COLO668 (cell line): Measurements from ENCODE around the gene SH3RF3.

Source experiments
- DNase-seq: peaks from one replicate; lab custom pipeline; 2025; ENCODE audit not compliant: unreplicated experiment; lab: John Stamatoyannopoulos, UW

SH3RF3 gene

DNA sequence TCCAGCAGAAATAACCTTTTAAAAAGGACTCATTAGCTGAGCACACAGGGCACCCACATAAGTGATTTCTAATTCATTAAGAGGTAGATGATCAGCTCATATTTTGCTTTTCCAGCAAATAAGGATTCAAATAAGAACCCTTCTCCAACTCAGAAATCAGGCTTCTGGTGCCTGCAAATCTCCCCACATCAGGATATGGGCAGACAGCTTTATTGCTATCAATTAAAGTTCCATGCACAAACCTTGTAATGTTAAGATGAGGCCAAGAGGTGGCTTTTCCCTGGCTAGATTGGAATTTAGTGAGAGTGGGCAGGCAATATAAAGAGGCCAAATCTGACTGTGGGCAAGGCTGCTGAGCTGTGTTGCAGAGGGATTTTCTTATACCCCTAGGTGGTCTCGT, 193.6 kb downstream of the SH3RF3 start:
- no peak for DNase-seq

DNA sequence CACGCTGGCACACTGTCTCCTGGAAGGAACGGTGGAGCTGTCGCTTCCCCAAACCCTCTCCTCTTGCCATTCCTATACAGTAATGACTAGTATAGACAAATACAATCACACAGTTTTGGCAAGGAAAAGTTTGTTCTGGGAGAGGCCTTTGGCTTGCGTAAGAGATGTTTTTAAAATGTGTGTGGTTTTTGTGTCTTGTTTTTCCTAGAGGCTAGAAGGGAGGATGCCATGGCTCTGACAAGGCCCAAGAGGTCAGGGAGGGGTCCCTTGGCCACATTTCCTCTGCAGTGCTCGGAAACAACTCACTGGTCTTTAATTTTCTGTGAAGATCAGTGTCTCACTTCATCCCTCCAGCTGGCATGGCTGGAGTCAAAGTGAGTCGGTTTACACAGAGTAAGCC, 195.9 kb downstream of the SH3RF3 start:
- no peak for DNase-seq

DNA sequence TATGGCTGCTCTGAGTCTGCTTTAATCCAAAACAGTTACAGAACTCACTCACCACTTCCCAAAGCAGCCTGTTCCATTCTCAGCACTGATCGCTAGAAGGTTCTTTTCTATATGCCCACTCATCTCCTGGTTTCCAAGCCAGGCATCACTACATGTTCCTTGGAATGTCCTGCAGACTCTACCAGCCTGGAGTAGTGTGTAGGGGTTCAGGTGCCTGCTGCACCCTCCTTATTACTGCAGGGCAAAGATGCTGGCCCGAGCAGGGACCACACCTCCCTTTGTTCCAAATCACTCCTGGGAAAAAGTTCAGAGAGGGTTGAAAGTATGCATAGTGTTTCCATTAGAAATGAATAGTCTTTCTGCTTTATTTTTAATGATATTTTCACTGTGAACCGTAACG, 196.6 kb downstream of the SH3RF3 start:
- no peak for DNase-seq

DNA sequence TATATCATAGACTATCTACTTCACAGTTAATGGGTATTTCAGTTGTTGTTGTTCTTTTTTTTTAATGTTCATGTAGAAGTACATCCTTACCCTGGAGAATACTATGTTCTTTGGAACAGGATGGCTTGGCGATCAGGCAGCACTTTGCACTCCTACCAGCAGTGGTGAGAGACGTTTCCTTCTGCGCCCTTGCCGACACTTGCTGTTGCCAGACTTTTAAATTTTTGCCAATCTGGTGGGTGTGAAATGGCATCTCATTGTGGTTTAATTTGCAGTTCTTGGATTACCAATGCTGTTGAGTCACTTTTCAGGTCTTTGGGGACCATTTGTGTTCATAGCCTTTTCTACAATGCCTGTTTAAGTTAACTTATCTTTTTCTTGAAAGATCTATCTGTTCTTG, 197.3 kb downstream of the SH3RF3 start:
- DNase-seq: no peak

DNA sequence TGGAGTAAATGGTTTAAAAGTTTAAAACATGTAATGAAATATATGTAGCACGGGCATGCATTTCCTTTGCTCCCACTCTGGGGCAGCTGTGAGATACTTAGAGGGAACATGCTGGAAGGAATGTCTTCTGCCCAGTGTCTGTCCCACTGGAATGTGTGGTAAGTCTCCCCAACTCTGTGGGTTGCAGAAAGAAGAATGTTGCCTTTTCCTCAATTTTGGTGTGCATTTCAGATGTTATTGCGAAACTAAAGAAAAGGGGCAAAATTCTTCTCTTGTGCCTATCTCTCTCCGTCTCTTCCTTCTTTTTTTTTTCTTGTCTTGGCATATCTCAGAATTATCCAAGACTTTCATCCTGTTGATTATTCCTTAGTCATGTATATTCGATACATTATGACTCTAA, 201.1 kb downstream of the SH3RF3 start:
- DNase-seq: no peak

DNA sequence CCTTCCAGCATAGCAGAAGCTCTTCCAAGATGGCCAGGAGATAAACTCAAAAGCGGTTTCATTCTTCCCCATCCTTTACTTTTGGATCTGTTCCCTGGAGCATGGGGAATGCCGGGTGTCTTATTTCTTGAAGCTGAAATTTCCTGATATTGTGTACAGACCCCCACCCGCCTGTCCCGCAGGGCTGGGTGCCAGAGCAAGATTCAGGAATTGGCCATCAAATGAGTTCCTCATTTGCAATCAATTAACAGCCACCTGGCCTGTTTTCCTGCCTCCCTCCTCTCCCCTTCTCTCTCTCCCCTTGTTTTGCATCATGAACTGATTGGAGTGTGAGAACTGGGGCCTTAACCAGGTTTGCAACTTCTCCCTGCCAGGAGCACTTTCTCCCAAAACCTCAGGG, 202.1 kb downstream of the SH3RF3 start:
- no peak for DNase-seq

DNA sequence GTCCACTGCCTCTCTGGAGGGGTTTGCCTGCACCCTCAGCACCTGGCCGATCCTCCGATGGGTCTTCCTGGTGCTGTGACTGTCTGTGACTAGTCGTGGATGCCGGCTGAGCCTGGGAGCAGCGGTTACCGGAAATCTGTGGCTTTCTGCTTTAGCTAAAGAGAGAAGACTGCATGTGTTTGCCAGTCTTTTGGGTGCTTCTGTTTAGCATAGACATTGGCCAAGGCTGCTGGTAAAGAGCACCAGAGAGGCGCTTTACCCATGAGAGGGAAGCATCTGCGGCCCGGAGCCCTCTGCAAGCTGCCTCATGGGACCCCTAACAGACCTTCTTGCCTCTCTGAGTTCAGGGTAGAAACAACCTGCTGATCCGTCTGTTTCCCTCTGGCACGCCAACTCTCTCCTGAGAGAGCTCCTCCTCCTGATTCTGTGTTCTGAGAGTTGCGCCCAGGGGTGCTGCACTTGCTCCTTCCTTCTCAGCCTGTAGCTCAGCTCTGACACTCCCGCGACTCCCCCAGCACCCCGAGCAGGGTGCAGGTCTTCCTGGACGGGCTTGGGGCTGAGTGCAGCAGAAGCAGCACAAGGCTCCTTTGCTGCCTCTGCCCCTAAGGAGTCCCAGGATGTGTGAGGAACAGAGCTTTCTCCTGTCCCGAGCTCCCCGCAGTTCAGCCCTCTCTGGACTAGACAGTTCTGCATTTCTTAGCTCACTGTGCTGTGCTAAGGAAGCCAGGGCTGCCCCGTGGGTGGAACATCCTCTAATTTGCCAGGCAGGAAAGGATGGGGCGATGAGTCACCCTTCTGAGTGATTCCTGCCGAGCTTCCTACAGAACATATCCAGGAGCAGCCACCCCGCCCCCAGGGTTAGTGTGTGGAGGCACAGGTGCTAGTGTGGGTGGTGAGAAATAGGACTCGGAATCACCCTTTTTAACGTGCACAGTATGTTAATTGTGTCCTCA, 203.2 kb downstream of the SH3RF3 start:
- peak; percentile 88 for DNase-seq

DNA sequence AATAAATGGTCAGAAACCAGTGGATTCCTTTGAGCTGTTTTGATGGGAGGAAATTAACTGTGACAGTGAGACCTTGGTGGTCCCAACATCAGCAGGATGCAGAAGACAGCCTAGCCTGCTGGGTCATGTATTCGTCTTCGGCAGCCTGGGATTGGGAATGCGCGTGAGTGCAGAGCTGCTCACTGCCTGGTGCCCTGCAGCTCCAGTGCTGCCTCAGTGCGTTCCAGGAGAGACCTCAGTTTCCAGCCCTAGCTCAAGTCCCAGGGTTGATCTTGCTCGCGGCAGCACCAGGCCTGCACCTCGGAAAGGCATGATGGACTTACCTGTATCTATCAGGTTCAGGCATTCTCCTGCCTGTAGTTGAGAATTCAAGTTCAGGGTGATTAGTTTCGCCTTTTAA, 203.9 kb downstream of the SH3RF3 start:
- no peak for DNase-seq

DNA sequence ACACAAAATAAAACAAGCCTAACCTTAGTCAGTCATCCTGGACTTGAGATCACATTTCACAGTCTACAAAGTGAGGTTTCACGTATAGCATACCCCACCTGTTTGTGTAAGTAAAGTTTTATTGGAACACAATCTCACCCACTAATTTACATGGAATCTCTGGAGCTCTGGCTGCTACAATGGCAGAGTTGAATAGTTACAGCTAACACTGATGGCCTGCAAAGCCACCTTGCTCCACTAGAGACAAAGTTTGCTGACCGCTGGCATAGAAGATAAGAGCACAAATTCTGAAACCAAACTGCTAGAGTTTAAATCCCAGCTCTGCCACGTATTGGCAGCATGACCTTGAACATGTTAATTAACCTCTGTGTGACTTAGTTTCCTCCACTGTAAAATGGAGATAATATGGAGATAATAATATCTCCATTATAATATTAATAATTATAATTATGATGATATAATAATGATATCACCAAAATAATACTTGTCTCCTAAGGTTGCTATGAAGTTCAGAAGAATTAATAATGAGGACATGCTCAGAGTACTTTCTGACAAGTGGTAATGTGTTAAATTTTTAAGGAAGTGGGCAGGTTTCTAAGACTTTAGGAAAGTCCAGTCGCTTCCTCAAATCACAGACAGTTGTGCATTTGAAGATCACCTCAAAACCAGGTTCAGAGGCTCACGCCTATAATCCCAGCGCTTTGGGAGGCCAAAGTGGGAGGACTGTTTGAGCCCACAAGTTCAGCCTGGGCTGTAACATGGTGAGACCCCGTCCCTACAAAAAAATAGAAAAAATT, 204.6 kb downstream of the SH3RF3 start:
- DNase-seq: no peak

DNA sequence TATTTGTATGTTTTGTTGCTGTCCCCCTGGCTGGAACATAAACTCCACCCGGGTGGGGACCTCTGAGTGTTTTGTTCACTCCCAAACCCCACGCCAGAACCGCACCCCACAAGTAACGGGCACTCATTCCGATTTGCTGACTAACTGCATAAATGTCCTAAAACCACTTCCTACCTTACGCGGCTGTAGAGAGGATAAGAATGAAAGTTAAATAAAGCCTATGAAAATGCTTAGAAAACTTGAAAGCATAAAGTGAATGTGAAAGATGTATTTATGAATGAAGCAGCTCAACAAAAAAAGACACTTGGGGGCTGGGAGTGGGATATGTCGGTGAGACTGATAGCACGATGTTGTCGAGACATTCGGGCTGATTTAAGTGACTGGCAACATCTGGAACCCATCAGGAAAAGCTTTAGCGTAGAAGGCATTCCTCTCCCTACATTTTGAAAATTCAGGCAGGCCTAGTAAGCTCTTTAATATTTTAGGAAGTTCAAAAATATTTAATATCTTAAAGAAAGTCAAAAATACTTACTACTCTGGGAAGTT, 206.7 kb downstream of the SH3RF3 start:
- no peak for DNase-seq

DNA sequence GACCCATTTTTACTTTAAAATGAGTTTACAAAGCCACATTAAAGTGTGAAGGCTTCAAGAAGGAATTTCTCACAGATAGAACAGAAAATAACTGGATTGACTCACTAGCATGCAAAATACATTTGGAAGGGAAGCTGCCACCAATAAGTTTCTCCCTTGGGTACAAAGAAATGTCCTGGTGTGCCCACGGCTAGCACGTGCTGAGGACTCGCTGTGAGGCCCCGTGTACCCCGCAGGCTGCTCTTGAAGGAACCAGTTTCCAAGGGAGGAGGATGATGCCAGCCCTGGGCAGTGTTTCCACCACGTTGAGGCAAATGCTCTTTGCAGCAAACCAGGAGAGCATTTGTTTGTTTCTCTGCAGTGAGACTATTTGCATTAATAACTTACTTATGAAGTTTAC, 207.3 kb downstream of the SH3RF3 start:
- no peak for DNase-seq

DNA sequence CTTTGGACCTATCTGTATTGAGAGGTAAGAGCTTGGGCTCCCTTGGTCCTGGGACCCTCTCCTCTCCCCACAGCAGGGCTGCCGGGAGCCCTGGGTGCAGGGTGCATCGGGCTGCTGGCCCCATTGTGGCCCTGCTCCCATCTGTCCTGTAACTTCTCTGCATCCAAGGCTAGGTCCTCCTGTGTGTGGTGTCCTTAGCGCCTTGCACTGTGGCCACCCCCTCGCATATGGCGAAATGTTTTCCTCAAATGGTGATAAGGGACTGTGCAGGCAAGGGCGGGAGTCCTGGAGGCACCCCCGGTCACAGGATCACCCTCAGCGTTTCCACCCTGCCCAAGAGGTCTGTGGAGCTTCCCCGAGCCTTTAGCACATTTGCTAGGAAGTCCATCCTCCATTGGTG, 208.2 kb downstream of the SH3RF3 start:
- DNase-seq: no peak

DNA sequence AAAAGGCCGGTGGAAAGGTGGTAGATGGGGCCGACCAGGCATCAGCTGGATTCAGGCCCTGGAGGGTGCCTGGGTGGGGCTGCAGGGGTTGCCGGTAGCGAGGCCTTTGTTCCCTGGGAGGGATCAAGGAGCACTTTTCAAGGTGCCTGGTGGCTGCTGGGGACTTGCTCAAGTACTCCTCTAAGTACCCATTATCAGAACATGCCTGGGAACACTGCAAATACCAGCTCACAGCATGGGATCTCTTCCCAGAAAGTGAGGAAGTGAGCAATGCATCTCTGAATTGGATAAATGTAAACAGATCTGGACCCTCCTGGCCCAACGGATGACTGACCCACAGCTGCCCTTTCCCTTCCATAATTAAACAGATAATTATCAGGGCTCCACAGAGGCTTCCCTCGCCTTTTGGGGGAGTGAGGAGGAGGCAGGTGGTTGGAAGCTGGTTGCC, 210.5 kb downstream of the SH3RF3 start:
- peak; percentile 12 for DNase-seq

DNA sequence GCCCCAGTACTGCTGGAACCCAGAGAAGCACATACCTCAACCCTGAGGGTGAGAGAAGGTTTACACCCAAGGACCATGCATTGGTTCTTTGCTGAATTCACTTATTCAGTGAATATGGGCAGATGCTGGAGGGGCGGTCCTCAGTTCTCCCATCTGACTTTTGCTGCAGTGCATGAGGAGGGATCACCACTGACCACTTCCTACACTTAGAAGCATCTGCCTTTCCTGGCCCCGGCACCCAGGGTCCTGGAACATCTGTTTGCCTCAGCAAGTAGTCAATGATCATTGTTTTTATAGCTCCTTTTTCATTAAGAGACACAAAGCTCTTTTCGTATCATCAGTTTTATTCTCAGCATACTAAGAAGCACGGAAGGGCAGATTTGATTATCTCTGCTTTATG, 211.4 kb downstream of the SH3RF3 start:
- DNase-seq: no peak

DNA sequence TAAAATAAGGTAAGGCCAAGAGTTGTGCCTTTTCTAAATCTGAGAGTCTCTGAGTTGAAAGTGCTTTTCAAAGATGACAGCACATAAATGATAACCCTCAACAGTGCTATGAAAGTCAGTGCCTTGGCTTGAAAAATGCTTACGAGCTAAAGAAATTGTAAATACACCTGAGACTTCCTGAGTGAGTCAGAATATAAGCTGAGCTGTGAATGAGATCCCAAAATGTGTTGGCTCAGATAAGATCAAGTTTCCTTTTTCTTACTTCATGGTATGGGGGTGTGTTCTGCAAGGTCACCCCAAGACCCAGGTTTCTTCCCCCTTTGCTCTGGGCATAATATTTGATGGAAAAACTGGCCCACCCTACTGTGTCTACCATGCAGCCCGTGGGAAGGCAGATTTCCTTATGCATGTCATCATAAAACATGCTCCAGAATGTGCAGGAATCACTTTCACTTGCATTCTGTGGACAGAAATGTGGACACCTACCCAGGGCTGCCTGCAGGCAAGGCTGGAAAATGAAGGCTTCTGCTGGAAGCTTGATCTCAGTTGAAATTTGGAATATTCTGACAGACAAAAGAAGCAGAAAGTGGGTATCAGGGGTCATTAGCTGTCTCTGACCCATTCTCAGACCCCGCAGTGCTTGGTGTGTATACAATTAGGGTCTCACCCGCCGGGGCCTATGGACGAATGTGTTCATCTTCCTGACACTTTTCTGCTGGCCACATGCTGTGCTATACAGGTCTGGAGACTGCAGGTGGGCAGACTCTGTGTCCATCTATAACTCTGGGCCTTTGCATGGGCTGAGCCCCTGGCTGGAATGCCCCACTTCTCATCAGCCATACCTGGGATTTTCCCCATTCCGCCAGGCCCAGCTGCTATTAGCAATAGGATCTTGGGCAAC, 212.6 kb downstream of the SH3RF3 start:
- DNase-seq: no peak

DNA sequence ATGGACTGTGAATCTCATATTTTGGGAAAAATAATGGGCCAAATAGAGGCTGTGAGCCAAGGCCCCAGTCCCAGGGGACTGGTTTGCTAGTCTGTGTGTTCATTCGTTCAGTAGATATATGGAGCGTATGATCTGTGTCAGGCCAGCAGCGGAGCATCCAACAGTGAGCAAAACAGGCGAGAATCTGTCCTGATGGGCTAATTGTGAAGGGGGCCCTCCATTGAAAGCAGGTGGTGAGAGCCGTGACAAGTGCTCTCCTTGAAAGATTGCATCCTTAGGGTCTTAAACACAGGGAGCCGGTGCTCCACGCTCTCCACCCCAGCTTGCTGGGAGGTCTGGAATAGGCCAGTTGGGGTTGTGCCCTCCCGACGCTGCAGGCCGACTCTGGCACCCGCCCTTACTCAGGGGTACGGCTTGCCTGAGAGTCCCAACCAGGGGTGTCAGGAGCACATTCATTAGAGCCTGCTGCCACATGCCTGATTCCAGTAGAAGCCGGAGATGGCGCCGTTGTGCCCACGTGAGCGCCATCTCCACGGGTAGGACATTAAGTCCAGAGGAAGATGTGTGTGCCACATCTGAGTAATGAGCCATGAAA, 213.3 kb downstream of the SH3RF3 start:
- DNase-seq: no peak

DNA sequence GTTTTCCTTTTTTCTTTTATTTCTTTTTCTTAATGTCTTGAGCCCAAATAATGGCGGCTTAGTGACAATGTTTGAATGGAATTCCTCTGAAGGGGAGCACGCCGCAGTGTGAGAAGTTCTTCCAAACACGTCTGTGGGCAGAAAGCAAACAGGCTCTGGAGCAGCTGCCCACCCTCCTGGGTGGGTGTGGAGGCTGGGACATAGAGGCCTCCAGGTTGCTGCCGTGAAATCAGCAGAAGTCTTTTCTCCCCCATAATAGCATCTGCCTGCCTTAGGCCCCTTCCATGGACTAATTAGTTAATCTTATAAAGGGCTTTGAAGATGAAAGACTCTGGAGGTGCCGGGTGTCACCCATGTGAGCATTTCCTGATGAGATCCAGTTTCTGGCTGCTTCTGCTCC, 213.9 kb downstream of the SH3RF3 start:
- no peak for DNase-seq

DNA sequence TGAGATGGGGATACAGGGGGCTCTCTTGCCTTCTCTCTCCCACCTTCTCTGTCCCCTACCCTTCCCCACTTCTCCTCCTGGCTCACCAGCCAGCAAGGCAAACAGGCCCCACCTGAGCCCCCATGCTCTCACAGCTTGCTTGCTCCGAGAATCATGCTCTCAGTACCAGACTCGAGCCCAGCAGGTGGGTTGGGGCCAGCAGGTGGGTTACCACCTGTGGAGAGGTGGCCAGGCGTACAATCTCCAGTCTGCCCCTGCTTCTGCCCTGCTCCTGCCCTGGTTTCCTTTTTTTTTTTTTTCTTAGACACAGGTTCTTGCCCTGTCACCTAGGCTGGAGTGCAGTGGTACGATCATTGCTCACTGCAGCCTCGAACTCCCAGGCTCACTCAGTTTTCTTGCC, 214.5 kb downstream of the SH3RF3 start:
- DNase-seq: peak; percentile 25

DNA sequence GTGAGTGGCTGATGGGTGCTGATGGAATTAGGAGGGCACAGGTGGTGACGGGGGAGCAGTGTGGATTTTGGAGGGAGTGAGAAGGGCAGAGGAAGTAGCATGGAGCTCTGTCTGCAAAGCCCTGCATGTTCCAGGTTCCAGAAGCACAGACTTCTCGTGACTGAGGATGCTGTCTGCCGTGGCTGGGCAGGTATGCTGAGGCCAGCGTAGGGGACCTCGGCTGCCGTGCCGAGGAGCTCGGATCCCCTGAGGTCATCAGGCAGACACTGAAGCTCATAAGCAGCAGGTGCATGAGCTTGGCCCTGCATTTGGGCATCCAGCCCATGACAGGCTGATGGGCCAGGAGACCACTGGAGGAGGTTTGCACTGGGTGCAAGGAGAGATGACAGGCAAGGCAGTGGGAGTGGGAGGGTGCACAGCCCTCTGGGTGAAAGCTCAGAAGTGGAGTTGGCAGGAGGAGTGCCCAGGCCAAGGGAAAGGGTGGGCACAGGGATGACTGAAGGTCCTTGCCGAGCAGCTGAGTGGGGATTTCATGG, 215.3 kb downstream of the SH3RF3 start:
- no peak for DNase-seq

DNA sequence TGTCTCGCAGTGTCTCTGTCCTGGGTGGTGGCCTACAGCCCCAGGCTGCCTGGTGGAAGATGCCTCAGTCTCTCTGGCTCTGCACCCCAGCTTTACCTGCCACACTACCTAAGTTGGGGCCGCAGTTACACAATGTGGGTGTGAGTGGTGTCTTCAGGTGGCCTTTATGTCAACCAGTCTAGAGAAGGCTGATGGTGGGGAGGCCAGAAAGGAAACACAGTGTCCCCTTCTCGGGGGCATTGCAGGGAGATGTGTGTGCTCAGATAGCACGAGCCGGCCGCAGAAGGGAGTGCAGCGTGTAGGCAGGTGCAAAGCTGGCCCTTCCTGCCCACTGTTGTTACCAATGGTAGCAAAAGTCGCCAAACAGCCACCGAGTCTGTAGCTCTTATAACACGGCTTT, 216.1 kb downstream of the SH3RF3 start:
- DNase-seq: no peak
